Kidney epithelial cell (primary cell): ENCODE data around the gene KITLG. TPM values are rescaled to one million over a fixed set of nuclear protein-coding genes. Genes with fewer than 3 reads are reported as not detected.

ENCODE experiments used
- DNase-seq: peaks from one replicate; pipeline ENCODE4 v3.0.0-alpha.2; 2010; ENCODE audit warnings: low read depth
- H3K27me3 ChIP-seq: 2 replicates; pipeline ENCODE4 v1.6.0; 2011; ENCODE audit warnings: low read length; ENCODE audit not compliant: control insufficient read depth, insufficient read depth
- H3K36me3 ChIP-seq: 2 replicates; pipeline ENCODE4 v1.5.1; 2011; ENCODE audit warnings: low read length; ENCODE audit not compliant: control insufficient read depth, insufficient read depth
- H3K4me3 ChIP-seq: 2 replicates; pipeline ENCODE4 v1.5.1; 2011; ENCODE audit warnings: low read depth, mild to moderate bottlenecking, control low read depth, low read length
- total RNA-seq: library from RNA; depleted of rRNA; stranded (reverse); fragments of >200 nt; gene quantifications from 2 replicates; pipeline ENCODE4 v1.2.3, GENCODE V29; 2015
- TF ChIP-seq, protein P1 (sequence below): IDR thresholded peaks from 2 replicates; pipeline ENCODE4 v1.5.1; 2011; ENCODE audit warnings: mild to moderate bottlenecking, moderate library complexity, low read length, control low read depth, inconsistent platforms; ENCODE audit not compliant: insufficient read depth, poor library complexity, severe bottlenecking

Gene KITLG
- total RNA-seq, 1 donor from 2014 or later: 11.5 TPM

GRCh38 chr12:88574278-88574677, 6.0 kb downstream of the KITLG start:
- DNase-seq: no peak
- Histone ChIP-seq H3K36me3 (no peaks in the 10 kb centered on the region), H3K4me3 (no peak overlapping the region)

DNA sequence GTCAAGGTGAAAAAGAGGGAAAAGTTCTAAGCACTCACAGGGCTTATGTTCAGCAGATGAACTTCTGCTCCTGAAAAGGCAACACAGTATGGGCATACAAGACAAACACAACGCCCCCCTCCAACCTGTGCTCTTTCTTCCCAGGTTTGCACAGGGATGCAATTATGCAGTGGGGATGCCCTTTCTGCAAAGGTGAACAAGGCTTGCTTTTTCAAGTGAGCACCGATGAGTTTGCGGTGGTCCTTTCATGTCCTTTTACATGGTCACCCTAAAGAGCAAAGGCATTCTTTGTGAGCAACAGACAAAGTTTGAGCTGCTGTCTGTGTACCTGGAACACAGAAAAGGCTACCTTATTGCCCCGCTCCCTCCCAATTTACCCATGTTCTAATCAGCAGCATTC, 6.7 kb downstream of the KITLG start:
- DNase-seq: no peak
- Histone ChIP-seq H3K27me3 (no peaks in the 10 kb centered on the region), H3K36me3 (no peaks in the 10 kb centered on the region), H3K4me3 (no peak overlapping the region)
- TF ChIP-seq, protein P1, sequence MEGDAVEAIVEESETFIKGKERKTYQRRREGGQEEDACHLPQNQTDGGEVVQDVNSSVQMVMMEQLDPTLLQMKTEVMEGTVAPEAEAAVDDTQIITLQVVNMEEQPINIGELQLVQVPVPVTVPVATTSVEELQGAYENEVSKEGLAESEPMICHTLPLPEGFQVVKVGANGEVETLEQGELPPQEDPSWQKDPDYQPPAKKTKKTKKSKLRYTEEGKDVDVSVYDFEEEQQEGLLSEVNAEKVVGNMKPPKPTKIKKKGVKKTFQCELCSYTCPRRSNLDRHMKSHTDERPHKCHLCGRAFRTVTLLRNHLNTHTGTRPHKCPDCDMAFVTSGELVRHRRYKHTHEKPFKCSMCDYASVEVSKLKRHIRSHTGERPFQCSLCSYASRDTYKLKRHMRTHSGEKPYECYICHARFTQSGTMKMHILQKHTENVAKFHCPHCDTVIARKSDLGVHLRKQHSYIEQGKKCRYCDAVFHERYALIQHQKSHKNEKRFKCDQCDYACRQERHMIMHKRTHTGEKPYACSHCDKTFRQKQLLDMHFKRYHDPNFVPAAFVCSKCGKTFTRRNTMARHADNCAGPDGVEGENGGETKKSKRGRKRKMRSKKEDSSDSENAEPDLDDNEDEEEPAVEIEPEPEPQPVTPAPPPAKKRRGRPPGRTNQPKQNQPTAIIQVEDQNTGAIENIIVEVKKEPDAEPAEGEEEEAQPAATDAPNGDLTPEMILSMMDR: no peak

More at GRCh38 chr12:88574278-88574677, 6.0 kb downstream of the KITLG start:
- H3K27me3 ChIP-seq: no peaks in the 10 kb centered on the region
- TF ChIP-seq, protein P1: no peak

- no peak for DNase-seq
- Histone ChIP-seq H3K36me3 (no peaks in the 10 kb centered on the region), H3K27me3 (no peaks in the 10 kb centered on the region), H3K4me3 (no peak overlapping the region)
- TF ChIP-seq, protein P1: no peak
Measured at GRCh38 chr12:88572781-88573549, 7.3 kb downstream of the KITLG start.

GRCh38 chr12:88571543-88571942, 8.7 kb downstream of the KITLG start:
- no peak for DNase-seq

DNA sequence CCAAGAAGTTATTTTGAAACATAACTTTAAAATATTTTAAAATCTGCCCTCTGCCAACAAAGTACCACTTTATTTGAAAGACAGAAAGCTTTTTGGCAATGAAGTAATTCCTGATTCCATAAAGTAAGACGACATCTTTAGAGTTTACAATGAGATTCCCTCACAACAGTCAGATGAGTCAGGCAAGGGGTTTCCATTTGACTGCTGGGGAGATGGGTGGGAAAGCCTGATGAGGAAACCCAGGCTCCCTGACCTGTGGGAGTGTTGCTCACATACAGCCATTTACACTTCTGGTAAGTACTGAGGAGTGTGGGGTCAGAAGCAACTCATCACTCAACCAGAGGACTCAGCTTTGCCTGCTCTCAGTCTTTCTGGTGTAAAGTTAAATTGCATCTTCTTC, 10.2 kb downstream of the KITLG start:
- Histone ChIP-seq H3K27me3 (no peaks in the 10 kb centered on the region), H3K4me3 (no peak overlapping the region), H3K36me3 (no peaks in the 10 kb centered on the region)
- TF ChIP-seq, protein P1: no peak
- DNase-seq: no peak

More at GRCh38 chr12:88571543-88571942, 8.7 kb downstream of the KITLG start:
- TF ChIP-seq, protein P1: no peak
- H3K27me3 ChIP-seq: no peaks in the 10 kb centered on the region
- no peaks in the 10 kb centered on the region for H3K36me3 ChIP-seq
- H3K4me3 ChIP-seq: no peak overlapping the region

- DNase-seq: no peak
- no peak overlapping the region for H3K4me3 ChIP-seq
- TF ChIP-seq, protein P1: no peak
- H3K27me3 ChIP-seq: no peaks in the 10 kb centered on the region
- H3K36me3 ChIP-seq: no peaks in the 10 kb centered on the region
Measured at GRCh38 chr12:88566430-88566829, 13.8 kb downstream of the KITLG start.
